Hepatocyte (in vitro differentiated cells): ENCODE data around the gene TP53RK. TPM values are rescaled to one million over a fixed set of nuclear protein-coding genes. Genes with fewer than 3 reads are reported as not detected.
A peak's percentile ranks its signal among the peaks of the same experiment; 100 is the strongest.

Source experiments
- DNase-seq: peaks from one replicate; pipeline ENCODE4 v3.0.0-alpha.2; 2016; ENCODE audit warnings: low spot score
- H2AFZ ChIP-seq: fragments of 200-600 bp; sonication (generic); 2 replicates; pipeline ENCODE4 v1.6.0; 2016; ENCODE audit warnings: antibody characterized with exemption, mild to moderate bottlenecking
- H3K27ac ChIP-seq: fragments of 200-600 bp; sonication (generic); 2 replicates; pipeline ENCODE4 v1.5.1; 2016; ENCODE audit warnings: mild to moderate bottlenecking
- H3K27me3 ChIP-seq: fragments of 200-600 bp; sonication (generic); 2 replicates; pipeline ENCODE4 v1.6.1; 2016
- H3K36me3 ChIP-seq: fragments of 200-600 bp; sonication (generic); replicated peaks from 2 replicates; pipeline ENCODE4 v1.5.1; 2016; ENCODE audit warnings: low read depth; ENCODE audit not compliant: insufficient read depth
- H3K4me1 ChIP-seq: fragments of 200-600 bp; sonication (generic); 2 replicates; pipeline ENCODE4 v1.5.1; 2016; ENCODE audit warnings: mild to moderate bottlenecking, moderate library complexity; ENCODE audit not compliant: insufficient read depth
- H3K4me2 ChIP-seq: fragments of 200-600 bp; sonication (generic); 2 replicates; pipeline ENCODE4 v1.6.0; 2016
- H3K4me3 ChIP-seq: fragments of 200-600 bp; sonication (generic); 2 replicates; pipeline ENCODE4 v1.5.1; 2016; ENCODE audit warnings: mild to moderate bottlenecking
- H3K79me2 ChIP-seq: fragments of 200-600 bp; sonication (generic); 2 replicates; pipeline ENCODE4 v1.6.0; 2017; ENCODE audit warnings: mild to moderate bottlenecking
- H3K9me2 ChIP-seq: fragments of 200-600 bp; sonication (generic); replicated peaks from 2 replicates; pipeline ENCODE4 v1.6.0; 2017; ENCODE audit warnings: mild to moderate bottlenecking; ENCODE audit not compliant: insufficient read depth
- H3K9me3 ChIP-seq: fragments of 200-600 bp; sonication (generic); 2 replicates; pipeline ENCODE4 v1.5.1; 2016; ENCODE audit warnings: low read depth, mild to moderate bottlenecking
- H4K20me1 ChIP-seq: fragments of 200-600 bp; sonication (generic); 2 replicates; pipeline ENCODE4 v1.6.0; 2016; ENCODE audit warnings: mild to moderate bottlenecking; ENCODE audit not compliant: insufficient read depth, poor library complexity, severe bottlenecking
- EZH2 ChIP-seq: fragments of 200-600 bp; sonication (generic); IDR thresholded peaks from 2 replicates; pipeline ENCODE4 v1.6.1; 2016; ENCODE audit warnings: antibody characterized with exemption, mild to moderate bottlenecking, borderline replicate concordance
- EZH2phosphoT487 ChIP-seq: fragments of 200-600 bp; sonication (generic); IDR thresholded peaks from one replicate; pipeline ENCODE4 v1.6.1; 2018; ENCODE audit warnings: antibody characterized with exemption, mild to moderate bottlenecking, low read depth, moderate library complexity; ENCODE audit not compliant: unreplicated experiment, severe bottlenecking
- WGBS: methylation state at CpG from one replicate; pipeline ENCODE4 v1.1.6; 2016; ENCODE audit warnings: low lambda C conversion rate; ENCODE audit errors: missing lambda C conversion rate; 5-methylcytosine and 5-hydroxymethylcytosine counted together
- polyA plus RNA-seq: library from polyadenylated mRNA; unstranded; fragments of >200 nt; fragmentation: Nextera tagmentation; extraction: Ambion mirVana; gene quantifications from 2 replicates; pipeline ENCODE4 v1.2.1, GENCODE V29; 2016
- total RNA-seq: library from RNA; depleted of rRNA; stranded (reverse); fragments of >200 nt; gene quantifications from 2 replicates; pipeline ENCODE4 v1.2.3, GENCODE V29; 2014
- TF ChIP-seq, protein P1 (sequence below): fragments of 200-600 bp; sonication (generic); IDR thresholded peaks from 2 replicates; pipeline ENCODE4 v1.5.1; 2016; ENCODE audit warnings: antibody characterized with exemption, mild to moderate bottlenecking; ENCODE audit not compliant: poor library complexity

Gene TP53RK
- total and polyA plus RNA-seq, 2 experiments from 2014 or later = 19.6 to 19.8 TPM

- H4K20me1 ChIP-seq = peaks cover 2% of the 10 kb centered on the region
- H3K4me2 ChIP-seq = peak overlapping the region; percentile 82
- no peaks in the 10 kb centered on the region for H3K9me2 ChIP-seq
- H3K4me3 ChIP-seq = peak overlapping the region; percentile 45
- peaks cover 14% of the 10 kb centered on the region for H3K4me1 ChIP-seq
- peak overlapping the region; percentile 56 for H2AFZ ChIP-seq
- H3K27me3 ChIP-seq = no peaks in the 10 kb centered on the region
- no peaks in the 10 kb centered on the region for H3K9me3 ChIP-seq
- peak overlapping the region; percentile 95 for H3K27ac ChIP-seq
- WGBS = 14% methylated on average over 23 of the region's 23 CpGs
- no peaks in the 10 kb centered on the region for H3K36me3 ChIP-seq
- peak; percentile 79 for DNase-seq
- TF ChIP-seq, protein P1, sequence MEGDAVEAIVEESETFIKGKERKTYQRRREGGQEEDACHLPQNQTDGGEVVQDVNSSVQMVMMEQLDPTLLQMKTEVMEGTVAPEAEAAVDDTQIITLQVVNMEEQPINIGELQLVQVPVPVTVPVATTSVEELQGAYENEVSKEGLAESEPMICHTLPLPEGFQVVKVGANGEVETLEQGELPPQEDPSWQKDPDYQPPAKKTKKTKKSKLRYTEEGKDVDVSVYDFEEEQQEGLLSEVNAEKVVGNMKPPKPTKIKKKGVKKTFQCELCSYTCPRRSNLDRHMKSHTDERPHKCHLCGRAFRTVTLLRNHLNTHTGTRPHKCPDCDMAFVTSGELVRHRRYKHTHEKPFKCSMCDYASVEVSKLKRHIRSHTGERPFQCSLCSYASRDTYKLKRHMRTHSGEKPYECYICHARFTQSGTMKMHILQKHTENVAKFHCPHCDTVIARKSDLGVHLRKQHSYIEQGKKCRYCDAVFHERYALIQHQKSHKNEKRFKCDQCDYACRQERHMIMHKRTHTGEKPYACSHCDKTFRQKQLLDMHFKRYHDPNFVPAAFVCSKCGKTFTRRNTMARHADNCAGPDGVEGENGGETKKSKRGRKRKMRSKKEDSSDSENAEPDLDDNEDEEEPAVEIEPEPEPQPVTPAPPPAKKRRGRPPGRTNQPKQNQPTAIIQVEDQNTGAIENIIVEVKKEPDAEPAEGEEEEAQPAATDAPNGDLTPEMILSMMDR = no peak
- TF ChIP-seq EZH2 (no peak), EZH2phosphoT487 (no peak)
- peaks cover 63% of the 10 kb centered on the region for H3K79me2 ChIP-seq
These were observed 5.1 kb downstream of the TP53RK start for GRCh38 chr20:46683939-46684750.

DNA sequence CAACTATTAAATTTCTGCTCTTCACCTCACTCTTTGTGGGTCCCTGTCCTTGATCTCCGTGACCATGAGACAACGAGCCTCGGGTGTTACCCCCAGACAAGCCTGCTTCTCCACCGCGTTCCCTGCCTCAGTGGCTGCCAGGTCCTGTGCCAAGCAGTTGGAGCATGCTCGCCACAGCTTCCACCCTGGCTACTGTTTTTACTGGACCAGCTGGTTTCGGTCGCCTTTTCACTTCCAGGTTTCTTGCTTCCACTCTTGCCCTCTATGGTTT lies 5.6 kb downstream of the TP53RK start:
- H3K79me2 ChIP-seq = peaks cover 62% of the 10 kb centered on the region
- no peaks in the 10 kb centered on the region for H3K36me3 ChIP-seq
- no peaks in the 10 kb centered on the region for H3K9me2 ChIP-seq
- DNase-seq = no peak
- peak overlapping the region; percentile 95 for H3K27ac ChIP-seq
- peaks cover 14% of the 10 kb centered on the region for H3K4me1 ChIP-seq
- peaks cover 2% of the 10 kb centered on the region for H4K20me1 ChIP-seq
- H3K9me3 ChIP-seq = no peaks in the 10 kb centered on the region
- 42% methylated on average over 8 of the region's 8 CpGs for WGBS
- peak overlapping the region; percentile 1 for H3K4me3 ChIP-seq
- H3K27me3 ChIP-seq = no peaks in the 10 kb centered on the region
- peak overlapping the region; percentile 82 for H3K4me2 ChIP-seq
- TF ChIP-seq EZH2phosphoT487 (no peak), EZH2 (no peak)
- TF ChIP-seq, protein P1 = no peak
- no peak overlapping the region for H2AFZ ChIP-seq

GRCh38 chr20:46683011-46683667 lies 6.1 kb downstream of the TP53RK start:
- 45% methylated on average over 12 of the region's 12 CpGs for WGBS
- no peaks in the 10 kb centered on the region for H3K9me3 ChIP-seq
- peak overlapping the region; percentile 82 for H3K4me2 ChIP-seq
- H3K79me2 ChIP-seq = peaks cover 57% of the 10 kb centered on the region
- TF ChIP-seq EZH2phosphoT487 = no peak
- TF ChIP-seq EZH2 = no peak
- TF ChIP-seq, protein P1 = no peak
- DNase-seq = no peak
- H4K20me1 ChIP-seq = peaks cover 2% of the 10 kb centered on the region
- no peaks in the 10 kb centered on the region for H3K27me3 ChIP-seq
- no peaks in the 10 kb centered on the region for H3K9me2 ChIP-seq
- no peak overlapping the region for H2AFZ ChIP-seq
- H3K27ac ChIP-seq = peak overlapping the region; percentile 95
- H3K4me1 ChIP-seq = peaks cover 14% of the 10 kb centered on the region
- H3K36me3 ChIP-seq = no peaks in the 10 kb centered on the region
- H3K4me3 ChIP-seq = peak overlapping the region; percentile 1
